Measurements from ENCODE around the gene RPS6KB2. TPM values are rescaled to one million over a fixed set of nuclear protein-coding genes. Genes with fewer than 3 reads are reported as not detected.

RPS6KB2 gene
- total RNA-seq, 4 donors from 2014 or later: 147 to 193 (median 158) TPM

GRCh38 chr11:67429038-67429668, 859 bp downstream of the RPS6KB2 start:
- H3K27me3 ChIP-seq: no peaks in the 10 kb centered on the region
- peaks cover 35% of the 10 kb centered on the region for H3K4me1 ChIP-seq
- TF ChIP-seq EP300 (IDR thresholded peaks at IDR 0.05) (no peak), POLR2AphosphoS5 (IDR thresholded peaks at IDR 0.05) (peak in 1 of 3 donors; percentile 33)
- 58% methylated on average over 5 of the region's 12 CpGs for WGBS
- DNase-seq (ENCODE audit: low spot score in 2 of 2): no peak
- peak overlapping the region; percentile 96 for H3K27ac ChIP-seq
- peak overlapping the region; percentile 95 for H3K4me3 ChIP-seq
- peaks cover 32% of the 10 kb centered on the region for H3K36me3 ChIP-seq
- H3K9me3 ChIP-seq: no peaks in the 10 kb centered on the region

- Histone ChIP-seq H3K27me3 (no peaks in the 10 kb centered on the region), H3K4me3 (peak overlapping the region; percentile 95), H3K4me1 (peaks cover 36% of the 10 kb centered on the region), H3K27ac (peak overlapping the region; percentile 96), H3K36me3 (peaks cover 37% of the 10 kb centered on the region), H3K9me3 (no peaks in the 10 kb centered on the region)
- no peak for DNase-seq (ENCODE audit: low spot score in 2 of 2)
- 53% methylated on average over 11 of the region's 11 CpGs for WGBS
- TF ChIP-seq CTCF (IDR thresholded peaks at IDR 0.05) (no peak), POLR2A (IDR thresholded peaks at IDR 0.05) (no peak), POLR2AphosphoS5 (IDR thresholded peaks at IDR 0.05) (no peak), EP300 (IDR thresholded peaks at IDR 0.05) (no peak)
Observed at GRCh38 chr11:67429722-67430121, 1.4 kb downstream of the RPS6KB2 start.

- peaks cover 50% of the 10 kb centered on the region for H3K4me1 ChIP-seq
- TF ChIP-seq POLR2AphosphoS5 (IDR thresholded peaks at IDR 0.05) (no peak), CTCF (IDR thresholded peaks at IDR 0.05) (no peak), EP300 (IDR thresholded peaks at IDR 0.05) (no peak), POLR2A (IDR thresholded peaks at IDR 0.05) (no peak)
- WGBS: 86% methylated on average over 22 of the region's 24 CpGs
- H3K27me3 ChIP-seq: no peaks in the 10 kb centered on the region
- H3K27ac ChIP-seq: no peak overlapping the region
- no peak overlapping the region for H3K4me3 ChIP-seq
- H3K36me3 ChIP-seq: peaks cover 52% of the 10 kb centered on the region
- no peak for DNase-seq (ENCODE audit: low spot score in 2 of 2)
- no peaks in the 10 kb centered on the region for H3K9me3 ChIP-seq
Observed at GRCh38 chr11:67431346-67432249, 3.3 kb downstream of the RPS6KB2 start.

GRCh38 chr11:67432655-67433349, 4.5 kb downstream of the RPS6KB2 start:
- Histone ChIP-seq H3K9me3 (no peaks in the 10 kb centered on the region), H3K27me3 (no peaks in the 10 kb centered on the region), H3K27ac (no peak overlapping the region), H3K36me3 (peaks cover 57% of the 10 kb centered on the region), H3K4me1 (peaks cover 43% of the 10 kb centered on the region), H3K4me3 (no peak overlapping the region)
- 95% methylated on average over 13 of the region's 22 CpGs for WGBS
- DNase-seq (ENCODE audit: low spot score in 2 of 2): no peak
- no peak for TF ChIP-seq CTCF (IDR thresholded peaks at IDR 0.05)
- no peak for TF ChIP-seq EP300 (IDR thresholded peaks at IDR 0.05)
- no peak for TF ChIP-seq POLR2AphosphoS5 (IDR thresholded peaks at IDR 0.05)
- no peak for TF ChIP-seq POLR2A (IDR thresholded peaks at IDR 0.05)

GRCh38 chr11:67433536-67434394, 5.5 kb downstream of the RPS6KB2 start:
- Histone ChIP-seq H3K9me3 (no peaks in the 10 kb centered on the region), H3K27ac (no peak overlapping the region), H3K4me3 (no peak overlapping the region), H3K4me1 (peaks cover 40% of the 10 kb centered on the region), H3K27me3 (no peaks in the 10 kb centered on the region), H3K36me3 (peaks cover 67% of the 10 kb centered on the region)
- WGBS: 74% methylated on average over 10 of the region's 22 CpGs
- DNase-seq (ENCODE audit: low spot score in 2 of 2): no peak
- no peak for TF ChIP-seq POLR2A (IDR thresholded peaks at IDR 0.05)
- no peak for TF ChIP-seq POLR2AphosphoS5 (IDR thresholded peaks at IDR 0.05)
- TF ChIP-seq EP300 (IDR thresholded peaks at IDR 0.05): no peak
- TF ChIP-seq CTCF (IDR thresholded peaks at IDR 0.05): no peak

Data from suprapubic skin (tissue), 4 donors.